Heart left ventricle (tissue), 16 donors: ENCODE measurements around the gene WWC1. TPM values are rescaled to one million over a fixed set of nuclear protein-coding genes. Genes with fewer than 3 reads are reported as not detected.

Experiments
- ATAC-seq, 4 donors: fragments of 200-7000 bp; cut with Tn5 transposase; one replicate each; pipeline ENCODE4 v1.9.1; 2020 to 2022; ENCODE audit warnings: moderate library complexity in 4 of 4, mild to moderate bottlenecking in 3 of 4, moderate number of reproducible peaks in 1 of 4
- DNase-seq, 5 donors: peaks; one replicate each; pipeline ENCODE4 v3.0.0-alpha.2; 2020
- H3K27ac ChIP-seq, 12 donors: fragments of 200-600 bp; sonication (generic) in 4 of 12; one replicate each; pipeline versions ENCODE4 v1.5.0 to v1.8.0; 2016 to 2022; ENCODE audit warnings: mild to moderate bottlenecking in 2 of 12
- H3K27me3 ChIP-seq, 9 donors: fragments of 200-600 bp; sonication (generic) in 2 of 9; one replicate each; pipeline versions ENCODE4 v1.5.1 to v1.8.0; 2016 to 2022; ENCODE audit warnings: mild to moderate bottlenecking in 3 of 9
- H3K36me3 ChIP-seq, 9 donors: fragments of 200-600 bp; sonication (generic) in 2 of 9; one replicate each; pipeline versions ENCODE4 v1.5.0 to v1.8.0; 2018 to 2022; ENCODE audit warnings: mild to moderate bottlenecking in 2 of 9
- H3K4me1 ChIP-seq, 12 donors: fragments of 200-600 bp; sonication (generic) in 4 of 12; one replicate each; pipeline versions ENCODE4 v1.5.0 to v1.8.0; 2016 to 2022; ENCODE audit warnings: mild to moderate bottlenecking in 3 of 12
- H3K4me3 ChIP-seq, 12 donors: fragments of 200-600 bp; sonication (generic) in 4 of 12; one replicate each; pipeline versions ENCODE4 v1.5.0 to v1.8.0; 2017 to 2022; ENCODE audit warnings: mild to moderate bottlenecking in 9 of 12, moderate library complexity in 4 of 12
- H3K9me3 ChIP-seq, 12 donors: fragments of 200-600 bp; sonication (generic) in 4 of 12; one replicate each; pipeline versions ENCODE4 v1.5.0 to v1.8.0; 2016 to 2022; ENCODE audit warnings: mild to moderate bottlenecking in 1 of 12
- POLR2A ChIP-seq, 2 donors: fragments of 450-650 bp; IDR thresholded peaks; one replicate each; pipeline ENCODE4 v1.6.1; 2017; ENCODE audit warnings: antibody characterized with exemption in 2 of 2, mild to moderate bottlenecking in 2 of 2, moderate library complexity in 2 of 2
- WGBS, 4 donors: extraction: QIAGEN DNeasy Blood & Tissue Kit in 2 of 4; methylation state at CpG; one replicate each; pipeline versions ENCODE4 v1.1.5 to v1.1.7; 2013 to 2018; 5-methylcytosine and 5-hydroxymethylcytosine counted together
- intact Hi-C, 10 donors: fragments of 100-400 bp; cut with DNase I; formaldehyde crosslinking; loops; one replicate each; pipeline versions ENCODE4 v1.11.1 to v1.14.2; 2022
- polyA plus RNA-seq, 2 donors: library from polyadenylated mRNA; stranded (reverse); fragments of 200-250 nt; gene quantifications; one replicate each; pipeline ENCODE4 v1.2.3, GENCODE V29; 2013
- total RNA-seq, 9 donors: library from RNA; depleted of rRNA in 2 of 9; stranded (reverse); fragments of >200 nt in 2 of 9; fragmentation: NEBNext Ultra II Directional in 3 of 9; extraction: Animal tissue kit (Norgen Biotek cat#: 25700) in 3 of 9; gene quantifications; one replicate each; pipeline versions ENCODE4 v1.1.0 to v1.2.4, GENCODE V29; 2016 to 2023
- TF ChIP-seq, protein P1 (sequence below), 12 donors: fragments of 200-600 bp; sonication (generic) in 4 of 12; IDR thresholded peaks; one replicate each; pipeline versions ENCODE4 v1.5.0 to v1.8.0; 2018 to 2022; ENCODE audit warnings: antibody characterized with exemption in 12 of 12, mild to moderate bottlenecking in 5 of 12
- donor health status: ischemic (EF 13 %, LVEDD 7.1; RV severe dilation, severe dysfunction).
- donor health status: healthy with polysubstance abuse.
- donor health status: DM: no; HTN: yes; CAD: no.
- donor health status: DM: no; HTN: no; CAD: no.
- donor health status: ischemic (EF 25% LVEDD 6.9; RV normal size, moderate dysfunction).
- donor health status: ischemic (EF 25% LVEDD 5.7; RV mildly dilated, moderate dysfunction).
- donor health status: healthy.
- donor health status: DM: yes; HTN: yes; CAD: no.
- donor health status: ischemic (EF 35%, LVEDD 5.7; RV mildly dilated, moderate dysfunction).
- donor health status: nonischemic (EF 11% LVEDD 7.7; RV severe dilation, severe dysfunction).
- donor health status: DM: yes; HTN: yes; CAD: no.
- donor health status: PGD.
- donor health status: ischemic (EF 29% LVEDD 5.4; RV normal size, mild dysfunction).
- donor health status: nonischemic (EF 23%, LVEDD 6.1; RV moderate dilation, normal function).

WWC1 gene
- total and polyA plus RNA-seq, 11 donors: 0.23 to 21.5 (median 1.7) TPM

- TF ChIP-seq, protein P1, sequence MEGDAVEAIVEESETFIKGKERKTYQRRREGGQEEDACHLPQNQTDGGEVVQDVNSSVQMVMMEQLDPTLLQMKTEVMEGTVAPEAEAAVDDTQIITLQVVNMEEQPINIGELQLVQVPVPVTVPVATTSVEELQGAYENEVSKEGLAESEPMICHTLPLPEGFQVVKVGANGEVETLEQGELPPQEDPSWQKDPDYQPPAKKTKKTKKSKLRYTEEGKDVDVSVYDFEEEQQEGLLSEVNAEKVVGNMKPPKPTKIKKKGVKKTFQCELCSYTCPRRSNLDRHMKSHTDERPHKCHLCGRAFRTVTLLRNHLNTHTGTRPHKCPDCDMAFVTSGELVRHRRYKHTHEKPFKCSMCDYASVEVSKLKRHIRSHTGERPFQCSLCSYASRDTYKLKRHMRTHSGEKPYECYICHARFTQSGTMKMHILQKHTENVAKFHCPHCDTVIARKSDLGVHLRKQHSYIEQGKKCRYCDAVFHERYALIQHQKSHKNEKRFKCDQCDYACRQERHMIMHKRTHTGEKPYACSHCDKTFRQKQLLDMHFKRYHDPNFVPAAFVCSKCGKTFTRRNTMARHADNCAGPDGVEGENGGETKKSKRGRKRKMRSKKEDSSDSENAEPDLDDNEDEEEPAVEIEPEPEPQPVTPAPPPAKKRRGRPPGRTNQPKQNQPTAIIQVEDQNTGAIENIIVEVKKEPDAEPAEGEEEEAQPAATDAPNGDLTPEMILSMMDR (IDR thresholded peaks at IDR 0.05): no peak
- TF ChIP-seq POLR2A (IDR thresholded peaks at IDR 0.05): no peak
- 72 to 80% (median 76%) methylated on average over 22 of the region's 22 CpGs for WGBS, 4 donors
- no peak for DNase-seq
- H3K9me3 ChIP-seq: peaks cover 0 to 27% (median 5%) of the 10 kb centered on the region in 12 donors
- H3K36me3 ChIP-seq: no peaks in the 10 kb centered on the region
- H3K27me3 ChIP-seq: peaks cover 7 to 45% (median 18%) of the 10 kb centered on the region in 9 donors
- intact Hi-C loops: no loop called here
- no peak for ATAC-seq
- no peak overlapping the region for H3K4me3 ChIP-seq
- H3K4me1 ChIP-seq: peaks cover 0 to 16% (median 5%) of the 10 kb centered on the region in 12 donors
- no peak overlapping the region for H3K27ac ChIP-seq
Observed at GRCh38 chr5:168288349-168289245, 2.8 kb upstream of the WWC1 start.

DNA sequence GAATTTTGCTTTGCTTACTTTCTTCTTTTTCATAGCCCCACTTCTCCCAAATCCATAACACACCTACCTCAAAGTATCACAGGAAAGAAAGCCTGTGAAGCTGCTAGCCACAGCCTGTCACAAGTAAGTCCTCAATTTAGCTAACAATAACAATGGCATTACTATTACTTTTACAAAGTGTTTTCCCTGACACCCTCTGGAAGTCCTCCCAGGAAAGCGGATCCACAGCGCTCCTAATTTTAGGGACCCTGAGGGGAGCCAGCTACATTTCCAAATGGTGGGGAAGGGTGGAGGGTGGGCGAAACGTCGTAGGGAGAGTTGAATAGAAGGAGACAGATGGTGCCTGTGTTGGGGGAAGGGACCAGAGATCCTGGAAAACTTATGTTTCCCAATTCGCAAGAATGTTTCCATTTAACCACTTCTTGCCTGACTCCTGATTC is 523 bp upstream of the WWC1 start:
- no peak for DNase-seq
- TF ChIP-seq, protein P1 (IDR thresholded peaks at IDR 0.05): no peak
- no peak for TF ChIP-seq POLR2A (IDR thresholded peaks at IDR 0.05)
- H3K27me3 ChIP-seq: peaks cover 8 to 53% (median 18%) of the 10 kb centered on the region in 9 donors
- peaks cover 0 to 16% (median 5%) of the 10 kb centered on the region in 12 donors for H3K4me1 ChIP-seq
- H3K4me3 ChIP-seq: peak overlapping the region in 5 of 12 donors; percentile 45 to 58 (median 56)
- no peak for ATAC-seq
- no peak overlapping the region for H3K27ac ChIP-seq
- 16 to 25% (median 19%) methylated on average over 6 of the region's 6 CpGs for WGBS, 4 donors
- H3K36me3 ChIP-seq: no peaks in the 10 kb centered on the region
- H3K9me3 ChIP-seq: peaks cover 0 to 3% (median 0%) of the 10 kb centered on the region in 12 donors
- intact Hi-C loops: no loop called here

GRCh38 chr5:168291964-168292785 is 730 bp downstream of the WWC1 start:
- DNase-seq (no peak), ATAC-seq (peak in 2 of 4 donors; percentile 12 to 28)
- H3K36me3 ChIP-seq: no peaks in the 10 kb centered on the region
- intact Hi-C loops: no loop called here
- TF ChIP-seq, protein P1 (IDR thresholded peaks at IDR 0.05): no peak
- TF ChIP-seq POLR2A (IDR thresholded peaks at IDR 0.05): no peak
- H3K27ac ChIP-seq: no peak overlapping the region
- H3K27me3 ChIP-seq: peaks cover 8 to 52% (median 18%) of the 10 kb centered on the region in 9 donors
- WGBS, 4 donors: 4 to 9% (median 5%) methylated on average over 20 to 64 of the region's 64 CpGs
- H3K4me3 ChIP-seq: peak overlapping the region in 10 of 12 donors; percentile 13 to 58 (median 50)
- peaks cover 0 to 16% (median 5%) of the 10 kb centered on the region in 12 donors for H3K4me1 ChIP-seq
- no peaks in the 10 kb centered on the region for H3K9me3 ChIP-seq
